T-cell (primary cell): ENCODE results near the gene ALDH4A1. TPM values are rescaled to one million over a fixed set of nuclear protein-coding genes. Genes with fewer than 3 reads are reported as not detected.

ENCODE experiments used
- ATAC-seq, 4 experiments: fragments of 200-7000 bp in 3 of 4; fragments of 150-1000 bp in 1 of 4; cut with Tn5 transposase; replicated peaks in 1 of 4; 1 replicate in 3 of 4; 2 replicates in 1 of 4; pipeline ENCODE4 v1.10.0; 2021; ENCODE audit warnings: moderate library complexity in 3 of 4, mild to moderate bottlenecking in 2 of 4, moderate number of reproducible peaks in 1 of 4
- CTCF ChIA-PET, 2 donors: fragments of 300-600 bp; sonication (Branson Sonifier 250); formaldehyde crosslinking; loops; one replicate each; lab custom pipeline; 2022; ENCODE audit warnings: antibody characterized with exemption in 2 of 2; lab: Charles Lee
- POLR2A ChIA-PET, 2 donors: fragments of 300-600 bp; sonication (Branson Sonifier 250); formaldehyde crosslinking; loops; one replicate each; lab custom pipeline; 2022; ENCODE audit warnings: antibody characterized with exemption in 2 of 2; lab: Charles Lee
- DNase-seq, 35 experiments: peaks; one replicate each; pipeline versions ENCODE4 v3.0.0 to v3.0.0-alpha.2; 2013 to 2023
- H3K27ac ChIP-seq: one replicate; pipeline ENCODE4 v1.5.1; 2013; ENCODE audit warnings: low read length
- H3K27me3 ChIP-seq, 2 experiments: replicated peaks in 1 of 2; 1 replicate in 1 of 2; 2 replicates in 1 of 2; pipeline versions ENCODE4 v1.6.1 to v1.7.0; 2013; ENCODE audit warnings: low read length in 1 of 2, mixed read lengths in 1 of 2; ENCODE audit not compliant: control insufficient read depth in 2 of 2, insufficient read depth in 2 of 2; ENCODE audit errors: extremely low read depth in 1 of 2
- H3K36me3 ChIP-seq, 2 donors: 1 replicate in 1 of 2; 2 replicates in 1 of 2; pipeline versions ENCODE4 v1.6.1 to v1.7.0; 2013; ENCODE audit warnings: low read length in 1 of 2; ENCODE audit not compliant: control insufficient read depth in 2 of 2, insufficient read depth in 1 of 2; ENCODE audit errors: extremely low read depth in 1 of 2
- H3K4me1 ChIP-seq, 2 experiments: 1 replicate in 1 of 2; 2 replicates in 1 of 2; pipeline versions ENCODE4 v1.6.1 to v1.7.0; 2013; ENCODE audit warnings: low read length in 2 of 2, mixed read lengths in 1 of 2; ENCODE audit not compliant: insufficient read depth in 2 of 2, control insufficient read depth in 1 of 2; ENCODE audit errors: extremely low read depth in 1 of 2
- H3K4me3 ChIP-seq, 2 donors: 1 replicate in 1 of 2; 2 replicates in 1 of 2; pipeline versions ENCODE4 v1.5.1 to v1.7.0; 2013; ENCODE audit warnings: mild to moderate bottlenecking in 2 of 2, low read length in 1 of 2, moderate library complexity in 1 of 2; ENCODE audit not compliant: control insufficient read depth in 1 of 2; ENCODE audit errors: extremely low read depth in 1 of 2
- H3K9me3 ChIP-seq: 2 replicates; pipeline ENCODE4 v1.7.0; 2013
- H3K27ac Mint-ChIP-seq, 2 donors: one replicate each; pipeline ENCODE4 v1.8.0; 2020 to 2021; ENCODE audit warnings: mild to moderate bottlenecking in 2 of 2, mixed read lengths in 2 of 2
- H3K27me3 Mint-ChIP-seq, 2 donors: one replicate each; pipeline ENCODE4 v1.8.0; 2021 to 2022; ENCODE audit warnings: mixed read lengths in 2 of 2
- H3K36me3 Mint-ChIP-seq: one replicate; pipeline ENCODE4 v1.8.0; 2021; ENCODE audit warnings: mixed read lengths
- H3K4me1 Mint-ChIP-seq, 3 donors: one replicate each; pipeline ENCODE4 v1.8.0; 2020 to 2022; ENCODE audit warnings: mixed read lengths in 3 of 3, mild to moderate bottlenecking in 1 of 3
- H3K4me3 Mint-ChIP-seq, 3 donors: one replicate each; pipeline ENCODE4 v1.8.0; 2020 to 2022; ENCODE audit warnings: mild to moderate bottlenecking in 3 of 3, mixed read lengths in 3 of 3, moderate library complexity in 3 of 3
- H3K9me3 Mint-ChIP-seq, 3 donors: one replicate each; pipeline ENCODE4 v1.8.0; 2020 to 2022; ENCODE audit warnings: mixed read lengths in 3 of 3
- WGBS: methylation state at CpG from one replicate; pipeline ENCODE4 v1.1.5; 2013; ENCODE audit warnings: missing lambda C conversion rate; ENCODE audit not compliant: insufficient coverage; 5-methylcytosine and 5-hydroxymethylcytosine counted together
- total RNA-seq, 35 experiments: library from RNA in 6 of 35; stranded (reverse) in 6 of 35; fragments of 120-200 nt in 1 of 35; gene quantifications; one replicate each; pipeline versions ENCODE4 v1.2.1 to v1.2.4 and lab custom pipeline; 2013 to 2026

The ALDH4A1 gene
- total RNA-seq, 5 donors from 2014 or later (not counting 1 experiment from before 2014, with no cell fraction given) = 0.85 to 2.8 (median 2.2) TPM

GRCh38 chr1:18865176-18865575, 37.2 kb downstream of the ALDH4A1 start:
- WGBS = 57% methylated on average over 5 of the region's 9 CpGs
- no peaks in the 10 kb centered on the region for H3K36me3 ChIP-seq
- POLR2A ChIA-PET = no interaction called here

DNA sequence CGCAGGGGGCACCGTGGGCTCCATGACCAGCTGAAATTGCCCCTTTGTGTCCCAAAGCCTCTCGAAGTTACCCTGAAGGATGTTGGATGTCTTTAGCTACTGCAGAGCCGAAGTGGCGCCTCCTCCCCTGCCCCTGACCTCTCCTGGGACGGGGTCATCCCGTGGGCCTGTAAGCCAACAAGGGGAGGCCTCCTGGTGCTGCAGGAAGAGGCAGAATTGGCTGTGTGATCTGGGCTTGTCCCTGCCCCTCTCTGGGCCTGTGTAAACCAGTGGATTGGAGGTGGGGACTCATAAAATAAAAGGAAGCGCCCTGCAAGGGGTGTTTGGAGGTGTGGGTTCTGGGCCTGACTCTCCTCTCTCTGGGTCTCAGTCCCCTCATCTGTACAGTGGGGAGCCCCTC, 40.8 kb downstream of the ALDH4A1 start:
- no peaks in the 10 kb centered on the region for H3K9me3 ChIP-seq
- WGBS = 76% methylated on average over 7 of the region's 8 CpGs

More at GRCh38 chr1:18865176-18865575, 37.2 kb downstream of the ALDH4A1 start:
- Histone ChIP-seq H3K4me1 (no peaks in the 10 kb centered on the region), H3K9me3 (no peaks in the 10 kb centered on the region), H3K27ac (no peak overlapping the region), H3K27me3 (peaks cover 0 to 26% of the 10 kb centered on the region in 2 experiments), H3K4me3 (no peak overlapping the region)
- no peak for DNase-seq
- no peak overlapping the region for H3K4me3 Mint-ChIP-seq
- H3K27ac Mint-ChIP-seq = no peak overlapping the region
- no peaks in the 10 kb centered on the region for H3K36me3 Mint-ChIP-seq
- CTCF ChIA-PET = interaction anchor here in 1 of 2 donors (1.3 kb wide), 1 partner anchor 10 kb away, joined by 5 read pairs; no protein-coding TSS in a partner anchor
- no peak for ATAC-seq
- H3K4me1 Mint-ChIP-seq = no peaks in the 10 kb centered on the region
- peaks cover 7 to 14% of the 10 kb centered on the region in 2 donors for H3K27me3 Mint-ChIP-seq
- H3K9me3 Mint-ChIP-seq = no peaks in the 10 kb centered on the region

GRCh38 chr1:18861082-18861481, 41.3 kb downstream of the ALDH4A1 start:
- peaks cover 0 to 21% of the 10 kb centered on the region in 2 experiments for H3K27me3 ChIP-seq
- H3K4me3 Mint-ChIP-seq = no peak overlapping the region
- no peaks in the 10 kb centered on the region for H3K36me3 Mint-ChIP-seq
- no peaks in the 10 kb centered on the region for H3K9me3 ChIP-seq
- H3K36me3 ChIP-seq = no peaks in the 10 kb centered on the region
- H3K27me3 Mint-ChIP-seq = peaks cover 2 to 8% of the 10 kb centered on the region in 2 donors
- H3K4me1 Mint-ChIP-seq = no peaks in the 10 kb centered on the region
- no peak for DNase-seq
- no peaks in the 10 kb centered on the region for H3K4me1 ChIP-seq
- H3K27ac Mint-ChIP-seq = no peak overlapping the region
- no peak overlapping the region for H3K4me3 ChIP-seq
- no peak for ATAC-seq
- H3K27ac ChIP-seq = no peak overlapping the region
- whole genome bisulfite sequencing = 75% methylated on average over 7 of the region's 9 CpGs
- H3K9me3 Mint-ChIP-seq = no peaks in the 10 kb centered on the region
- ChIA-PET POLR2A (no interaction called here), CTCF (no interaction called here)

More for the DNA sequence above, 40.8 kb downstream of the ALDH4A1 start:
- no peak overlapping the region for H3K4me3 Mint-ChIP-seq
- no peak overlapping the region for H3K4me3 ChIP-seq
- POLR2A ChIA-PET = no interaction called here
- ATAC-seq (no peak), DNase-seq (no peak)
- H3K27me3 Mint-ChIP-seq = peaks cover 2 to 7% of the 10 kb centered on the region in 2 donors
- no peaks in the 10 kb centered on the region for H3K36me3 Mint-ChIP-seq
- no peak overlapping the region for H3K27ac ChIP-seq
- peaks cover 0 to 21% of the 10 kb centered on the region in 2 experiments for H3K27me3 ChIP-seq
- no peaks in the 10 kb centered on the region for H3K9me3 Mint-ChIP-seq
- H3K4me1 Mint-ChIP-seq = no peaks in the 10 kb centered on the region
- CTCF ChIA-PET = no interaction called here
- no peaks in the 10 kb centered on the region for H3K36me3 ChIP-seq
- no peak overlapping the region for H3K27ac Mint-ChIP-seq
- H3K4me1 ChIP-seq = no peaks in the 10 kb centered on the region

DNA sequence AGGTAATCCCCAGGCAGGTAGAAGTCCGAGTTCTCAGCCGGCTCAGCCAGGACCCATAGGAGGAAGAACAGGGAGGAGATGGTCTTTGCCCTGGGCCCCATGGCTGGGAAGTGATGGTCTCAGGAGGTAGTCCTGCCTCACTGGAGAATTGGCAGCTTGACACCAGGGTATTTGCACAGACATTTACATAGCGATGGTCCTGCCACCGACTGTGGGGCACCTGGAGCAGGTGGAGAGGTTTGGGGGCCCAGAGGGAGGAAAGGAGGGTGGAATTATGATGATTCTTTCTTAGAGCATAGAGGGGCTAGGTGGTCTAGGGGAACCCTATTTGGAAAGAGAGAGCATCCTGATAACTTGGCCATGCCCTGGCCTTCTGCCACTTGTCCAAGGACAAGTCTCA, 42.8 kb downstream of the ALDH4A1 start, which contains the start of gene TAS1R2:
Gene TAS1R2, minus strand, starts transcription at position 101 of the 400 bp plus-strand sequence. Its CDS starts 0 bp downstream, at position 101.
- H3K9me3 ChIP-seq = no peaks in the 10 kb centered on the region
- H3K9me3 Mint-ChIP-seq = no peaks in the 10 kb centered on the region
- WGBS = 83% methylated on average over 2 of the region's 4 CpGs
- POLR2A ChIA-PET = interaction anchor here in 1 of 2 donors (0.6 kb wide), 1 partner anchor 131 kb away, joined by 6 read pairs; no protein-coding TSS in a partner anchor
- no peak for DNase-seq
- no peaks in the 10 kb centered on the region for H3K36me3 Mint-ChIP-seq
- no peaks in the 10 kb centered on the region for H3K4me1 ChIP-seq
- H3K4me1 Mint-ChIP-seq = no peaks in the 10 kb centered on the region
- ATAC-seq = no peak
- CTCF ChIA-PET = no interaction called here
- H3K27ac ChIP-seq = no peak within 1 kb of the TSS
- H3K27ac Mint-ChIP-seq = no peak within 1 kb of the TSS
- no peak within 1 kb of the TSS for H3K4me3 ChIP-seq
- H3K4me3 Mint-ChIP-seq = no peak within 1 kb of the TSS
- no peaks in the 10 kb centered on the region for H3K36me3 ChIP-seq
- H3K27me3 ChIP-seq = peaks cover 0 to 8% of the 10 kb centered on the region in 2 experiments
- peaks cover 11 to 12% of the 10 kb centered on the region in 2 donors for H3K27me3 Mint-ChIP-seq

- Mint-ChIP-seq H3K27me3 (peaks cover 11 to 12% of the 10 kb centered on the region in 2 donors), H3K36me3 (no peaks in the 10 kb centered on the region), H3K4me3 (no peak overlapping the region), H3K9me3 (no peaks in the 10 kb centered on the region), H3K27ac (no peak overlapping the region), H3K4me1 (no peaks in the 10 kb centered on the region)
- Histone ChIP-seq H3K4me3 (no peak overlapping the region), H3K27me3 (peaks cover 0 to 14% of the 10 kb centered on the region in 2 experiments), H3K9me3 (no peaks in the 10 kb centered on the region), H3K4me1 (no peaks in the 10 kb centered on the region), H3K36me3 (no peaks in the 10 kb centered on the region), H3K27ac (no peak overlapping the region)
- ChIA-PET POLR2A (no interaction called here), CTCF (no interaction called here)
- DNase-seq = no peak
- WGBS = 79% methylated on average over 7 of the region's 7 CpGs
- ATAC-seq = no peak
These were observed 44.2 kb downstream of the ALDH4A1 start for GRCh38 chr1:18858070-18858688.

- no CpG with 5 or more reads among the region's 1 CpG for WGBS
- Histone ChIP-seq H3K27me3 (peaks cover 0 to 20% of the 10 kb centered on the region in 2 experiments), H3K36me3 (no peaks in the 10 kb centered on the region), H3K4me1 (no peaks in the 10 kb centered on the region), H3K4me3 (no peak overlapping the region), H3K27ac (no peak overlapping the region), H3K9me3 (no peaks in the 10 kb centered on the region)
- ATAC-seq (no peak), DNase-seq (no peak)
- Mint-ChIP-seq H3K4me1 (no peaks in the 10 kb centered on the region), H3K4me3 (no peak overlapping the region), H3K27ac (no peak overlapping the region), H3K9me3 (no peaks in the 10 kb centered on the region), H3K27me3 (peaks cover 11 to 12% of the 10 kb centered on the region in 2 donors), H3K36me3 (no peaks in the 10 kb centered on the region)
- ChIA-PET POLR2A (no interaction called here), CTCF (no interaction called here)
These were observed 45.9 kb downstream of the ALDH4A1 start for GRCh38 chr1:18856435-18856834.
